Heart right ventricle (tissue), 16 donors: Measurements from ENCODE around the gene MSL2. TPM values are rescaled to one million over a fixed set of nuclear protein-coding genes. Genes with fewer than 3 reads are reported as not detected.
A peak's percentile ranks its signal among the peaks of the same experiment; 100 is the strongest.

Source experiments
- ATAC-seq, 8 donors: fragments of 200-7000 bp; cut with Tn5 transposase; one replicate each; pipeline ENCODE4 v1.9.1; 2020; ENCODE audit warnings: mild to moderate bottlenecking in 8 of 8, moderate library complexity in 8 of 8, moderate number of reproducible peaks in 1 of 8
- DNase-seq, 2 donors: peaks; one replicate each; pipeline ENCODE4 v3.0.0-alpha.2; 2020
- H3K27ac ChIP-seq, 10 donors: fragments of 200-600 bp; sonication (generic) in 2 of 10; one replicate each; pipeline versions ENCODE4 v1.5.0 to v1.8.0; 2020 to 2022; ENCODE audit warnings: mild to moderate bottlenecking in 3 of 10
- H3K27me3 ChIP-seq, 7 donors: fragments of 200-600 bp; one replicate each; pipeline ENCODE4 v1.8.0; 2021 to 2022; ENCODE audit warnings: mild to moderate bottlenecking in 2 of 7
- H3K36me3 ChIP-seq, 9 donors: fragments of 200-600 bp; sonication (generic) in 1 of 9; one replicate each; pipeline versions ENCODE4 v1.5.0 to v1.8.0; 2020 to 2022; ENCODE audit warnings: mild to moderate bottlenecking in 2 of 9
- H3K4me1 ChIP-seq, 9 donors: fragments of 200-600 bp; sonication (generic) in 1 of 9; one replicate each; pipeline versions ENCODE4 v1.5.0 to v1.8.0; 2020 to 2022; ENCODE audit warnings: mild to moderate bottlenecking in 4 of 9
- H3K4me3 ChIP-seq, 10 donors: fragments of 200-600 bp; sonication (generic) in 2 of 10; one replicate each; pipeline versions ENCODE4 v1.5.0 to v1.8.0; 2020 to 2022; ENCODE audit warnings: mild to moderate bottlenecking in 7 of 10, moderate library complexity in 2 of 10
- H3K9me3 ChIP-seq, 11 donors: fragments of 200-600 bp in 10 of 11; sonication (generic) in 2 of 11; one replicate each; pipeline versions ENCODE4 v1.5.0 to v1.8.0; 2013 to 2022; ENCODE audit warnings: mild to moderate bottlenecking in 2 of 11, control low read depth in 1 of 11, moderate library complexity in 1 of 11
- CTCF ChIP-seq, 9 donors: fragments of 200-600 bp; sonication (generic) in 2 of 9; IDR thresholded peaks; one replicate each; pipeline versions ENCODE4 v1.5.0 to v1.8.0; 2021 to 2022; ENCODE audit warnings: antibody characterized with exemption in 9 of 9, mild to moderate bottlenecking in 5 of 9, moderate library complexity in 1 of 9
- WGBS, 2 donors: extraction: QIAGEN DNeasy Blood & Tissue Kit; methylation state at CpG; one replicate each; pipeline ENCODE4 v1.1.7; 2013; ENCODE audit warnings: inconsistent platforms in 1 of 2; 5-methylcytosine and 5-hydroxymethylcytosine counted together
- intact Hi-C, 10 donors: fragments of 100-400 bp; cut with DNase I; formaldehyde crosslinking; loops; one replicate each; pipeline versions ENCODE4 v1.11.1 to v1.14.2; 2022
- polyA plus RNA-seq, 2 donors: library from polyadenylated mRNA; stranded (reverse); fragments of 200-250 nt; gene quantifications; one replicate each; pipeline ENCODE4 v1.2.3, GENCODE V29; 2013
- total RNA-seq, 10 donors: library from RNA; stranded (reverse); fragmentation: NEBNext Ultra II Directional in 3 of 10; extraction: Animal tissue kit (Norgen Biotek cat#: 25700) in 3 of 10; gene quantifications; one replicate each; pipeline versions ENCODE4 v1.2.1 to v1.2.4, GENCODE V29; 2021 to 2023
- donor health status: Arrhythmogenic right ventricular cardiomyopathy.
- donor health status: ischemic (EF 13 %, LVEDD 7.1; RV severe dilation, severe dysfunction).
- donor health status: healthy with polysubstance abuse.
- donor health status: DM: no; HTN: yes; CAD: no.
- donor health status: DM: no; HTN: no; CAD: no.
- donor health status: ischemic (EF 25% LVEDD 6.9; RV normal size, moderate dysfunction).
- donor health status: ischemic (EF 25% LVEDD 5.7; RV mildly dilated, moderate dysfunction).
- donor health status: healthy.
- donor health status: DM: yes; HTN: yes; CAD: no.
- donor health status: Ischemic cardiomyopathy.
- donor health status: ischemic (EF 35%, LVEDD 5.7; RV mildly dilated, moderate dysfunction).
- donor health status: nonischemic (EF 11% LVEDD 7.7; RV severe dilation, severe dysfunction).
- donor health status: DM: yes; HTN: yes; CAD: no.
- donor health status: PGD.
- donor health status: ischemic (EF 29% LVEDD 5.4; RV normal size, mild dysfunction).
- donor health status: nonischemic (EF 23%, LVEDD 6.1; RV moderate dilation, normal function).

The MSL2 gene
- total and polyA plus RNA-seq, 12 donors = 3.8 to 25.2 (median 20.1) TPM

- no peaks in the 10 kb centered on the region for H3K9me3 ChIP-seq
- ATAC-seq = peak in 5 of 8 donors; percentile 37 to 61 (median 47)
- no peaks in the 10 kb centered on the region for H3K27me3 ChIP-seq
- H3K36me3 ChIP-seq = no peaks in the 10 kb centered on the region
- H3K4me3 ChIP-seq = no peak overlapping the region
- intact Hi-C loops = no loop called here
- peak overlapping the region in 1 of 10 donors; percentile 12 for H3K27ac ChIP-seq
- 56 to 66% methylated on average over 3 of the region's 3 CpGs for whole genome bisulfite sequencing, 2 donors
- no peak for DNase-seq
- peaks cover 2 to 96% (median 74%) of the 10 kb centered on the region in 9 donors for H3K4me1 ChIP-seq
- no peak for TF ChIP-seq CTCF (IDR thresholded peaks at IDR 0.05)
Measured at GRCh38 chr3:136186344-136186743, 9.8 kb downstream of the MSL2 start.

GRCh38 chr3:136184703-136185102, 11.4 kb downstream of the MSL2 start:
- ATAC-seq (peak in 2 of 8 donors; percentile 23 to 30), DNase-seq (no peak)
- WGBS, 2 donors = 52 to 68% methylated on average over 2 of the region's 2 CpGs
- Histone ChIP-seq H3K27me3 (no peaks in the 10 kb centered on the region), H3K4me3 (no peak overlapping the region), H3K27ac (no peak overlapping the region), H3K36me3 (no peaks in the 10 kb centered on the region), H3K4me1 (peaks cover 5 to 93% (median 69%) of the 10 kb centered on the region in 9 donors), H3K9me3 (no peaks in the 10 kb centered on the region)
- TF ChIP-seq CTCF (IDR thresholded peaks at IDR 0.05) = no peak
- intact Hi-C loops = no loop called here

- peaks cover 10 to 92% (median 65%) of the 10 kb centered on the region in 9 donors for H3K4me1 ChIP-seq
- WGBS, 2 donors = 89% methylated on average over 8 of the region's 8 CpGs
- H3K9me3 ChIP-seq = no peaks in the 10 kb centered on the region
- H3K27ac ChIP-seq = no peak overlapping the region
- no peak overlapping the region for H3K4me3 ChIP-seq
- intact Hi-C loops = no loop called here
- H3K27me3 ChIP-seq = no peaks in the 10 kb centered on the region
- ATAC-seq (no peak), DNase-seq (no peak)
- no peaks in the 10 kb centered on the region for H3K36me3 ChIP-seq
- TF ChIP-seq CTCF (IDR thresholded peaks at IDR 0.05) = no peak
Measured at GRCh38 chr3:136181741-136182140, 14.4 kb downstream of the MSL2 start.

DNA sequence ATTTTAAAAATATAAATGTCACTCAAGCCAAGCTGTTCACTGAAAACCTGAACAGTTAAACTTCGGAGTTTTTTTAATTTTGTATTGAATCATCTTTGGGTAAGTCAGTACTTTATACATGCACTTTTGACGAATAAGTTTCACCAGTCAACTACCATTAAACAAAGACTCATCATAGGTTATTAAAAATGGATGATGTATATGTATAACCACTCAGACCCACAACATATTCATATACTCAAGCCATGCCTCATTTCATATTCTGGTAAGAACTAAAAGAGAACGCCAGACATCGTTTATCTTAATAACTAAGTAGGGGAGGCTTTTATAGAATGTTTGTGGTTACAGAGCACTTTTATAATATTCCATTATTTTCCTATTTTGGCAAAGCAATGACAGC, 18.3 kb downstream of the MSL2 start:
- DNase-seq = no peak
- peaks cover 8 to 94% (median 69%) of the 10 kb centered on the region in 9 donors for H3K4me1 ChIP-seq

More for the DNA sequence above, 18.3 kb downstream of the MSL2 start:
- H3K36me3 ChIP-seq = no peaks in the 10 kb centered on the region
- 64 to 67% methylated on average over 4 of the region's 4 CpGs for WGBS, 2 donors
- no peak for TF ChIP-seq CTCF (IDR thresholded peaks at IDR 0.05)
- H3K27ac ChIP-seq = no peak overlapping the region
- H3K4me3 ChIP-seq = no peak overlapping the region
- H3K9me3 ChIP-seq = no peaks in the 10 kb centered on the region
- no peaks in the 10 kb centered on the region for H3K27me3 ChIP-seq
- intact Hi-C loops = no loop called here
- no peak for ATAC-seq
